GM06990 (cell line): ENCODE data around the gene TOR4A.
A peak's percentile ranks its signal among the peaks of the same experiment; 100 is the strongest.

Source experiments
- DNase-seq: peaks from one replicate; pipeline ENCODE4 v3.0.0-alpha.2; 2011; ENCODE audit not compliant: insufficient read length; ENCODE audit errors: extremely low read depth
- H3K27me3 ChIP-seq: replicated peaks from 2 replicates; pipeline ENCODE4 v1.6.0; 2011; ENCODE audit warnings: low read length; ENCODE audit not compliant: control insufficient read depth, insufficient read depth
- H3K36me3 ChIP-seq: 2 replicates; pipeline ENCODE4 v1.5.1; 2011; ENCODE audit warnings: low read length; ENCODE audit not compliant: control insufficient read depth, insufficient read depth
- H3K4me3 ChIP-seq: replicated peaks from 2 replicates; pipeline ENCODE4 v1.5.1; 2011; ENCODE audit warnings: low read depth, mild to moderate bottlenecking, control low read depth, low read length
- CTCF ChIP-seq: IDR thresholded peaks from 2 replicates; pipeline ENCODE4 v1.5.1; 2011; ENCODE audit warnings: low read length, control low read depth, mild to moderate bottlenecking, inconsistent platforms; ENCODE audit not compliant: insufficient read depth, poor library complexity, severe bottlenecking

The TOR4A gene

GRCh38 chr9:137303151-137303892 is 25.8 kb downstream of the TOR4A start:
- DNase-seq: no peak

GRCh38 chr9:137303893-137304382 is 26.4 kb downstream of the TOR4A start:
- no peak for TF ChIP-seq CTCF
- Histone ChIP-seq H3K36me3 (no peaks in the 10 kb centered on the region), H3K4me3 (no peak overlapping the region), H3K27me3 (no peaks in the 10 kb centered on the region; the same call in 1 of the 2 replicates)
- peak; percentile 19 for DNase-seq

More at GRCh38 chr9:137303151-137303892, 25.8 kb downstream of the TOR4A start:
- TF ChIP-seq CTCF: no peak
- Histone ChIP-seq H3K4me3 (no peak overlapping the region), H3K27me3 (no peaks in the 10 kb centered on the region; the same call in 1 of the 2 replicates), H3K36me3 (no peaks in the 10 kb centered on the region)

- TF ChIP-seq CTCF: no peak
- DNase-seq: peak; percentile 9
- H3K36me3 ChIP-seq: no peaks in the 10 kb centered on the region
- H3K4me3 ChIP-seq: no peak overlapping the region
- no peaks in the 10 kb centered on the region; the same call in 1 of the 2 replicates for H3K27me3 ChIP-seq
These were observed 27.0 kb downstream of the TOR4A start for GRCh38 chr9:137304383-137305059.

- no peaks in the 10 kb centered on the region; the same call in 1 of the 2 replicates for H3K27me3 ChIP-seq
- no peaks in the 10 kb centered on the region for H3K36me3 ChIP-seq
- peak; percentile 76 for DNase-seq
- H3K4me3 ChIP-seq: no peak overlapping the region
- TF ChIP-seq CTCF: no peak
These were observed 27.7 kb downstream of the TOR4A start for GRCh38 chr9:137305060-137305797.

- Histone ChIP-seq H3K4me3 (no peak overlapping the region), H3K27me3 (no peaks in the 10 kb centered on the region; the same call in 1 of the 2 replicates), H3K36me3 (no peaks in the 10 kb centered on the region)
- DNase-seq: no peak
- no peak for TF ChIP-seq CTCF
These were observed 28.2 kb downstream of the TOR4A start for GRCh38 chr9:137305798-137306065.
